ENCODE results near the gene PPP4R2. TPM values are rescaled to one million over a fixed set of nuclear protein-coding genes. Genes with fewer than 3 reads are reported as not detected.

Gene PPP4R2
- total and polyA plus RNA-seq, 2 of the 4 experiments (the other 2 are of a cell fraction): 13.5 to 31.4 TPM

GRCh38 chr3:73028803-73029202, 32.2 kb downstream of the PPP4R2 start:
- Histone ChIP-seq H2AK5ac (ENCODE audit: low read depth, low read length) (no peak overlapping the region), H3K14ac (replicated peaks; ENCODE audit: low read depth, low read length) (peak overlapping the region; percentile 58; the same call in 1 of the 2 replicates), H3K4me2 (ENCODE audit: low read depth, low read length) (peak overlapping the region; percentile 51; the same call in 1 of the 2 replicates), H3K4me3 (ENCODE audit: insufficient read depth, low read depth, low read length) (no peak overlapping the region), H3K9ac (ENCODE audit: low read depth, low read length) (no peak overlapping the region), H2BK120ac (ENCODE audit: low read depth, low read length) (no peak overlapping the region), H2AK9ac (replicated peaks; ENCODE audit: low read depth, low read length, poor library complexity) (no peak overlapping the region), H3K27me3 (ENCODE audit: control insufficient read depth, insufficient read depth, low read length) (no peaks in the 10 kb centered on the region), H3K4ac (ENCODE audit: low read depth, low read length) (no peak overlapping the region), H2BK20ac (ENCODE audit: low read depth, low read length) (no peak overlapping the region), H2BK5ac (ENCODE audit: low read depth, low read length, poor library complexity, severe bottlenecking) (no peak overlapping the region), H3K23ac (ENCODE audit: low read depth, low read length) (0 out of 2 replicates have a peak overlapping the region, but pooled peaks have one; percentile 38), H3K18ac (ENCODE audit: low read depth, low read length) (no peak overlapping the region), H3K4me1 (ENCODE audit: control insufficient read depth, insufficient read depth, low read length) (peaks cover 11% of the 10 kb centered on the region), H2AFZ (replicated peaks; ENCODE audit: low read length, poor library complexity) (no peak overlapping the region), H3K36me3 (ENCODE audit: control insufficient read depth, insufficient read depth, low read length) (no peaks in the 10 kb centered on the region), H4K20me1 (ENCODE audit: insufficient read depth, low read length) (peaks cover 96% of the 10 kb centered on the region), H4K91ac (ENCODE audit: insufficient read depth, low read depth, low read length) (no peak overlapping the region), H2BK15ac (ENCODE audit: low read depth, low read length) (no peak overlapping the region), H3K9me3 (ENCODE audit: control insufficient read depth, insufficient read depth, low read length) (no peaks in the 10 kb centered on the region), H3K79me1 (ENCODE audit: low read depth in 1 of 2, low read length in 2 of 2) (peaks cover 15 to 68% of the 10 kb centered on the region in 2 experiments; a peak in 2 of 4 replicates), H4K5ac (ENCODE audit: low read depth, low read length) (no peak overlapping the region), H3K27ac (ENCODE audit: insufficient read depth, low read length) (no peak overlapping the region), H3K56ac (ENCODE audit: extremely low read depth, insufficient read depth, low read length) (no peak overlapping the region), H3K9me1 (ENCODE audit: insufficient read depth, low read length) (peaks cover 15% of the 10 kb centered on the region), H4K8ac (ENCODE audit: low read depth in 2 of 2, low read length in 2 of 2) (no peak overlapping the region)
- WGBS, 2 experiments (ENCODE audit: extremely low coverage in 2 of 2, insufficient read length in 1 of 2): no CpG with 5 or more reads among the region's 4 CpGs
- TF ChIP-seq MXI1 (IDR thresholded peaks at IDR 0.05; ENCODE audit: borderline replicate concordance, low read depth, low read length): no peak
- TF ChIP-seq RCOR1 (IDR thresholded peaks at IDR 0.05; ENCODE audit: insufficient replicate concordance, low read length): no peak
- no peak for TF ChIP-seq CEBPB (IDR thresholded peaks at IDR 0.05; ENCODE audit: low read depth, low read length)
- TF ChIP-seq BHLHE40 (IDR thresholded peaks at IDR 0.05; ENCODE audit: low read depth, low read length): no peak
- no peak for TF ChIP-seq MAZ (IDR thresholded peaks at IDR 0.05; ENCODE audit: borderline replicate concordance, low read depth, low read length)
- no peak for TF ChIP-seq POLR2A (IDR thresholded peaks at IDR 0.05; ENCODE audit: low read depth, low read length)
- TF ChIP-seq, protein P1, sequence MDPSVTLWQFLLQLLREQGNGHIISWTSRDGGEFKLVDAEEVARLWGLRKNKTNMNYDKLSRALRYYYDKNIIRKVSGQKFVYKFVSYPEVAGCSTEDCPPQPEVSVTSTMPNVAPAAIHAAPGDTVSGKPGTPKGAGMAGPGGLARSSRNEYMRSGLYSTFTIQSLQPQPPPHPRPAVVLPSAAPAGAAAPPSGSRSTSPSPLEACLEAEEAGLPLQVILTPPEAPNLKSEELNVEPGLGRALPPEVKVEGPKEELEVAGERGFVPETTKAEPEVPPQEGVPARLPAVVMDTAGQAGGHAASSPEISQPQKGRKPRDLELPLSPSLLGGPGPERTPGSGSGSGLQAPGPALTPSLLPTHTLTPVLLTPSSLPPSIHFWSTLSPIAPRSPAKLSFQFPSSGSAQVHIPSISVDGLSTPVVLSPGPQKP (IDR thresholded peaks at IDR 0.05; ENCODE audit: borderline replicate concordance, low read depth, low read length): no peak
- TF ChIP-seq RAD21 (IDR thresholded peaks at IDR 0.05; ENCODE audit: low read length): no peak
- no peak for TF ChIP-seq RFX5 (IDR thresholded peaks at IDR 0.05; ENCODE audit: low read depth, low read length)
- no peak for TF ChIP-seq USF2 (IDR thresholded peaks at IDR 0.05; ENCODE audit: low read depth, low read length)
- TF ChIP-seq, protein P2, sequence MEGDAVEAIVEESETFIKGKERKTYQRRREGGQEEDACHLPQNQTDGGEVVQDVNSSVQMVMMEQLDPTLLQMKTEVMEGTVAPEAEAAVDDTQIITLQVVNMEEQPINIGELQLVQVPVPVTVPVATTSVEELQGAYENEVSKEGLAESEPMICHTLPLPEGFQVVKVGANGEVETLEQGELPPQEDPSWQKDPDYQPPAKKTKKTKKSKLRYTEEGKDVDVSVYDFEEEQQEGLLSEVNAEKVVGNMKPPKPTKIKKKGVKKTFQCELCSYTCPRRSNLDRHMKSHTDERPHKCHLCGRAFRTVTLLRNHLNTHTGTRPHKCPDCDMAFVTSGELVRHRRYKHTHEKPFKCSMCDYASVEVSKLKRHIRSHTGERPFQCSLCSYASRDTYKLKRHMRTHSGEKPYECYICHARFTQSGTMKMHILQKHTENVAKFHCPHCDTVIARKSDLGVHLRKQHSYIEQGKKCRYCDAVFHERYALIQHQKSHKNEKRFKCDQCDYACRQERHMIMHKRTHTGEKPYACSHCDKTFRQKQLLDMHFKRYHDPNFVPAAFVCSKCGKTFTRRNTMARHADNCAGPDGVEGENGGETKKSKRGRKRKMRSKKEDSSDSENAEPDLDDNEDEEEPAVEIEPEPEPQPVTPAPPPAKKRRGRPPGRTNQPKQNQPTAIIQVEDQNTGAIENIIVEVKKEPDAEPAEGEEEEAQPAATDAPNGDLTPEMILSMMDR (conservative IDR thresholded peaks at IDR 0.05; ENCODE audit: low read depth, low read length): no peak
- no peak for TF ChIP-seq FOS (IDR thresholded peaks at IDR 0.05; ENCODE audit: low read depth, low read length)
- no peak for TF ChIP-seq MAFK (IDR thresholded peaks at IDR 0.05; ENCODE audit: low read depth, low read length)
- no peak for TF ChIP-seq NFE2L2 (IDR thresholded peaks at IDR 0.05; ENCODE audit: low read depth, low read length)
- no peak for TF ChIP-seq SMC3 (IDR thresholded peaks at IDR 0.05; ENCODE audit: low read depth, low read length)
- TF ChIP-seq CHD1 (IDR thresholded peaks at IDR 0.05; ENCODE audit: low read depth, low read length): no peak
- in situ Hi-C loops (cut with MboI; ENCODE audit: low sequenced_read_pairs) (no loop called here), dilution Hi-C loops (cut with HindIII; ENCODE audit: low sequenced_read_pairs, unreplicated experiment) (no loop called here), intact Hi-C loops (cut with micrococcal nuclease) (no loop called here)
- POLR2A ChIA-PET (ENCODE audit: unreplicated experiment): no interaction called here
- ATAC-seq (ENCODE audit: low read depth): no peak
- BruUV-seq (replicated peaks): no TSS peak
- CTCF ChIA-PET: no interaction called here
- DNase-seq: no peak
